ENCODE results near the gene KIDINS220.

KIDINS220 gene

GRCh38 chr2:8805278-8806210 is 31.9 kb downstream of the KIDINS220 start:
- DNase-seq = no peak

DNA sequence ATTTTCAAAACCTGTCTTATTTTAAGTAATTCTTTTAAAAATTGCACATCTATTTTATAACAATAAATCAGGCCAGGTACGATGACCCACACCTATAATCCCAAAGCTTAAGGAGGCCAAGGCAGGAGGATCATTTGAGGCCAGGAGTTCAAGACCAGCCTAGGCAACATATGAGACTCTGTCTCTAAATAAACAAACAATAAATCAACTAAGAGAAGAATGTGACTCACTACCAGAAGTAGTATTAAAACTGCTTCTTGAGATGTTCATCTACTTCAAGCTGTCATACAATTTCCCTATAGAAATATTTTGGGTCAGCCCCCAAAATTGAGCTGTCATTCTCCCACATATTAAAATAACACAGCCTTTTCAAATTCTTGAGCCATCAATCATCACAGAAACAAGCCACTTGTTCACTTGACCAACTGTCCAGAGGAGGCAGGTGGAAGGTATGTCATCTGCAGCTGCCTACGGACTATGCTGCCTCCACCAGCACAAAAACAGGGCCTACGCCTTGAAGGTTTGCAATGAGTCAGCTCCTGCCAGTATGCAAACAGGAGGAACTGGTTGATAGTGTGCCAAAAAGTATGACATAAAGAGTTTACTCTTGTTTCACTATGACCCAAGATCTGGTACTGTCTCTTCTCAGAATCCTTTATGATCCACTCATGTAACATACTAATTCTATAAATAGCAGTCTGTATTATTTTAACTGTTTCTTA is 33.6 kb downstream of the KIDINS220 start:
- DNase-seq = peak in 2 of 56 donors; percentile 2 to 27

DNA sequence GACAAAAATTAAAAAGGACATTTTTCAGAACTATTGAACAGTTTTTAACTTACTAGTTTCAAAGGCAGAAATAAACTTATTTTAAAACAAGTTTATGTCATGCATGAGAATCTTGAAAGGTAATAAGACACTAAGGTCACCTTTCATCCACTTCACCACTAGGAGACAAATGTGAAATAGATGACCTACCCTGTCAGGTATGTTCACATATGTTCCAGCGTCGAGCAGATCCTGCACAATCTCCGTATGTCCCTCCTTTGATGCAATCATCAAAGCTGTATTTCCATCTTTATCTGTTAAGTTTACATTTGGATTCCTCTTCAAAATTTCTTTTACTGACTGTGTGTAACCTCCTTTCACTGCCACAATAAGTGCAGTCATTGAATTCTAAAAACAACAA is 34.7 kb downstream of the KIDINS220 start:
- DNase-seq = no peak

DNA sequence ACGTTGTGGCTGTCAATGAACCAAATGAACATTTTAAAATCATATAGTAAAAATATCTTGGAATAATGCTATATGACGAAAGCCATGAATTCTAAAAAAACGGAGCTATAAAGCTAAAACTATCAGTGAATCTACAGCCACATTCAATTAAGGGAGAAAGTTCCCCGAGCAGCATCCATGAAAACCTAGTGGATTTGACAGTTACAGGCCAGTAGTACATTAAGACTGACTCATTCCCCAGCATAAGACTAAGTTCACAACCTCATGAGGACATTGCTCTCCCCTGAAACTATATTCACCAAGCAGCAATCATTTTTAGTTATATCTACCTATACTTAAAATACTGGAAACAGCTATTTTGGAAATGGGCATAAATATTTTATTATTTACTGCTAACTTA is 36.6 kb downstream of the KIDINS220 start:
- no peak for DNase-seq

DNA sequence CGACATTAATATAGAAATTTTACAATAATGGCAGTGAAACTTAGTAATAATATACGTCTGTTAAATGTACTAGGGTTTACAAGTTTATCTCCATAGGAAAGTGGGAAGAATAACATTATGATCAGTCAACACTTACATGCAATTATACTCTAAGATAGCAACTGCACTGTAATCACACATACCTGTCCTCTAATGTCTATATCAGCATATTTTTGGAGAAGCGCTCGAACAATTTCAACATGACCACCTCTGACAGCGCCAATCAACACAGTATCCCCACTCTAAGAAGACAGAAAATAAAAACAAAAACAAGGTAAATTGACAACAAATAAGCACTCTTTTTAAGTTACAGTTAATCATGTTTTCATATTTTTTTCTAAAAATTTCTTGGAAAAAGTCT is 37.2 kb downstream of the KIDINS220 start:
- DNase-seq = no peak

DNA sequence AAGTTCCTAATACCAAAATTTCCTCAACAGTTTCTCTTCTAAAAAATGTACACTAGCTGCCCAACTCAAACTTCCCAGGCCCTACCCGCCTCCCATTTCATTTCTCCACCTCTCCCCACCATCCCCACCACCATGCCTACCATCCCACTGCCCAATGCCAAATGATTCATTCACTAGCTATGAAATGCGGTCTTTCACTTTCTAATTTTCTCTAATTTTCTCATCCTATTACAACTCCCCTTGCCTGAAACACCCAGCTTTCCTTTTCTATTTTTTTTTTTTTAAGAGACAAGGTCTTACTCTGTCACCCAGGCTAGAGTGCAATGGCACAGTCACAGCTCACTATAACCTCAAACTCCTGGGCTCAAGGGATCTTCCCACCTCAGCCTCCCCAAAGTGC is 38.4 kb downstream of the KIDINS220 start:
- no peak for DNase-seq

GRCh38 chr2:8798393-8798792 is 39.0 kb downstream of the KIDINS220 start:
- no peak for DNase-seq

- no peak for DNase-seq
Observed at GRCh38 chr2:8797682-8798081, 39.7 kb downstream of the KIDINS220 start.

GRCh38 chr2:8796878-8797550 is 40.4 kb downstream of the KIDINS220 start:
- no peak for DNase-seq

DNA sequence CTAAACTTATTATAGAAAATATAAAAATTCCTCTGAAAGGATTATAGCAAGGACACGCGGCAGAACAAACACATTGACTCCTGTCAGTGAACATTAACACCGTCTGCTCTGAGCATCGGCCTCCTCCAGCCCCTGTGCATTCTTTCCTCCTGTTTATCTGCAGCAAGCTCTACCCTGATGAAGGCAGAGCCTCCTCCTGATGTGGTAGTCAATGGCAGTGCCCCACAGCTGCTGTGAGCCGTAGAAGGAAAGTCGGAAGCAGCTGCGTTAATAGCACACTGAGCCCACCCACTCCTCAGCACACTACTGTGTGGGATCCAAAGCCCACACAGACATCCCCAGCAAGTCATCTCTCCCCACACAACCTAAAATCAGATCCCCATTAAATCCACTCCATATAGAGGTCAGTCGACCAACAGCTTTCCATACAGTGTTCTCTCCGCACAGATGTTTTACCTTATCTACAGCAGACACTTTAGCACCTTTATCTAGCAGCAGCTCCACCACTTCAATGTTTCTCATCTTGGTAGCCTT is 41.0 kb downstream of the KIDINS220 start:
- no peak for DNase-seq

DNA sequence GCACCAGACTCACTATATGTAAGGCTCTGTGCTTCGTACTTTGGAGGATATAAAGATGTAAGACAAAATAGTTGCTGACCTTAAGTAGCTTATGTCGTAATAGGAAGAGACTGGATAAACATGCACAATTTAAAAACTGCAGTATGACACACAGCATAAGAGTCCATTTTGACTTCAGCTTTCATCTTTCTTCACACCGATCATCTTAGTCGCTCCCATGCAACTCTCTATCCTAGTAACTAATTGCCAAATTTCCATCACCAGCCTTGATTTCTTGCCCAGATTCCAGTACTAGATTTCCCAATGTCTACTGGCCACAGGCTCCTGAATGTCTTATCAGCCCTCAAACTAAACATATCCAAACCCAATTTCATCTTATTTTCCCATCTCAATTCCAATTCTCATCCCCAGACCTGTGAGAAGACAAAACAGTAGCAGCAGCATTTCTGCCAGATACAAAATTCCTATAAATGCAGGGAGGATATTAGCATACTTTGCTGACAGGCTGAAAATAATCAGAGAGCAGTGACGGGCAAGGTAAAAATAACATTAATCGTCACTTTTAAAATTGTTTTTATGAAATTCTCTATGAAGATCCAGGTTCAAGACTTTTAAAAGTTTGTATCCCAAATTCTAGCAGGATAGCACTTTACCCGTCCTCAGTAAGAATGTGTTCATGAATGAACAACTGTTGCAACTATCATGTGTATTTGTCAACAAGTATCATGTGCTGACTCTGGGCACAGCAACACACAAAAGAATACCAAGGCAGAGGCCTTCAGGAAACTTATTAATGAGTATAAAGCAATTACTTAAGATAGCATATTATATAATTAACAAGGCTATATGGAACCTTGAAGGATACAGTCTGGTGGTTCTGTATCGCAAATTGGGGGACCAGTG is 42.2 kb downstream of the KIDINS220 start:
- no peak for DNase-seq

GRCh38 chr2:8790739-8791162 is 46.7 kb downstream of the KIDINS220 start:
- DNase-seq = no peak

DNA sequence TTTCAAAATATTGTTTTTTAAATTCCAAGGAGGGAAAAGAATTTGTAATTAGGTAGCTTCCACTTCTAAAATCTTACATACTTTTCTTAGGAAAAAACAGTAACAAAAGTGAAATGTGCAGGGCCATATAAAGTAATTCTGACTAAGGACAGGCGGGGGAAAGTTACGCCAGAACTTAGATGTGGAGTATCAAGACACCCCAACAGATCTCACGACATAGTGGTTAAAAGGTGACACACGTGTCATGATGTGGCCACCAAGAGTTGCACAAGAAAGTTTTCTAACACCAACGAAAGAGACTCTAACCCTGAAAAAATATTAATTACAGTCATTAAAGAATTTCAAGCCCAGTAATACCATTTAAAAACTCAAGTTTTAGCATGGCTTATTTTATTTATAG is 51.0 kb downstream of the KIDINS220 start:
- DNase-seq = no peak

GRCh38 chr2:8779795-8780671 is 57.4 kb downstream of the KIDINS220 start:
- no peak for DNase-seq

GRCh38 chr2:8774371-8774770 is 63.0 kb downstream of the KIDINS220 start:
- no peak for DNase-seq

DNA sequence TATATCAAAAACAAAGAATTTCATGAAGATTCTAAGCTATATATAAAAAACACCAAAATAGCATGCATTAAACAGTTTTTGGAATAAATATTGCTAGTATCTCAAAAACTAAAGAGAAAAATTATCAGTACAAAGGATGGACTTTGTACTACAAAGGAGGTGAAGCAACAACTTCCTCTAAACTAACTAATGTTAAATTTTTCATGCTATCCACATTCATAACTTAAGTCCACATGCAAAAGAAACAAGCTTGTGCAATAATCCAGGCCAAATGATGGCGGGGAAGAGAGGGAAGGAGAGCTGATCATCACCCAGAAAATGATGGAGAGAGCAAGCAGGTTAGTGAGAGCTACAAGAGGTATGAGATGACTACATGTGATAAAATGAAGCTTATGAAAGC is 70.1 kb downstream of the KIDINS220 start:
- no peak for DNase-seq

GRCh38 chr2:8761529-8762164 is 75.8 kb downstream of the KIDINS220 start:
- DNase-seq = peak in 1 of 56 donors; percentile 30

DNA sequence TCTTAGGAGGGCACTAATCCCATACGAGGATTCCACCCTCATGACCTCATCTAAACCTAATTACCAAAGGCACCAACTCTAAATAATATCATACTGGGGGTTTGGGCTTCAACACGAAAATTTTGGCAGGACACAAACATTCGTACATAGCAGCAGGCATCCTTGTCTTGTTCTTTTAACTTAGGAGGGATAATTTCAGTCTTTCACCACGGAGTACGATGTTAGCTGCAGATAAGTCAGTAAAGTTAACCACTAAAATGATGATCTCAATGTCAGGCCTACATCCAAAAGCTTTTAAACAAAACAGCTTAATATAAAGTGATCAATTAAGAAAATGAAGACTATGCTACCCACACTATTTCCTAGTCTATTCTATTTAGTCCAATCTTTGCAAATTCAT is 80.7 kb downstream of the KIDINS220 start:
- DNase-seq = no peak

GRCh38 chr2:8756230-8756629 is 81.2 kb downstream of the KIDINS220 start:
- DNase-seq = no peak

Measured in amygdala (tissue), 56 donors.